OCI-LY1 (cell line): ENCODE results near the gene AFF2.

ENCODE experiments used
- CTCF ChIP-seq: fragments of 200-600 bp; sonication (generic), shearing (Covaris generic); IDR thresholded peaks from 2 replicates; pipeline ENCODE4 v1.5.1; 2017; ENCODE audit warnings: mild to moderate bottlenecking, antibody characterized with exemption, low read length, moderate library complexity, mixed read lengths
- EZH2 ChIP-seq: fragments of 200-600 bp; sonication (generic), shearing (Covaris generic); IDR thresholded peaks from 2 replicates; pipeline ENCODE4 v1.8.0; 2017; ENCODE audit warnings: borderline replicate concordance, mixed run types, mild to moderate bottlenecking, antibody characterized with exemption, low read length, moderate library complexity, mixed read lengths

- TF ChIP-seq CTCF (no peak), EZH2 (no peak)
Measured at GRCh38 chrX:148492057-148492456, 8.4 kb upstream of the AFF2 start.
